ENCODE results near the gene ZNF350.

DNA sequence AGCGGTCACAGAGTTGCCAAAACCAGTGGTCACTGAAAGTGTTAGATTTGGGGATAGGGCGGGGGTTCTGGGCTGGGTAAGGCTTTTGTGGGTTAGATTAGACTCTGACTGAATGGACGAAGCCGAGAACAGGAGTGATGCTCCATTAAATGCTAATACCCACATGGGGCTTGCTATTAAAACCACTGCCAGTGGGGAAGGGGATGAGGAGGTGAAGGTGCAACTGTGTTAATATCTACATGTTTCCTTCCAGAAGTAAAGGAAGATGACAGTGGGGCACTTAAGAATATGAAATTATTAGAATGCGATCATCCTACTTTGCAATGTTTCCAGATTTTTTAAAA lies 42.1 kb upstream of the ZNF350 start:
- TF ChIP-seq, protein P1, sequence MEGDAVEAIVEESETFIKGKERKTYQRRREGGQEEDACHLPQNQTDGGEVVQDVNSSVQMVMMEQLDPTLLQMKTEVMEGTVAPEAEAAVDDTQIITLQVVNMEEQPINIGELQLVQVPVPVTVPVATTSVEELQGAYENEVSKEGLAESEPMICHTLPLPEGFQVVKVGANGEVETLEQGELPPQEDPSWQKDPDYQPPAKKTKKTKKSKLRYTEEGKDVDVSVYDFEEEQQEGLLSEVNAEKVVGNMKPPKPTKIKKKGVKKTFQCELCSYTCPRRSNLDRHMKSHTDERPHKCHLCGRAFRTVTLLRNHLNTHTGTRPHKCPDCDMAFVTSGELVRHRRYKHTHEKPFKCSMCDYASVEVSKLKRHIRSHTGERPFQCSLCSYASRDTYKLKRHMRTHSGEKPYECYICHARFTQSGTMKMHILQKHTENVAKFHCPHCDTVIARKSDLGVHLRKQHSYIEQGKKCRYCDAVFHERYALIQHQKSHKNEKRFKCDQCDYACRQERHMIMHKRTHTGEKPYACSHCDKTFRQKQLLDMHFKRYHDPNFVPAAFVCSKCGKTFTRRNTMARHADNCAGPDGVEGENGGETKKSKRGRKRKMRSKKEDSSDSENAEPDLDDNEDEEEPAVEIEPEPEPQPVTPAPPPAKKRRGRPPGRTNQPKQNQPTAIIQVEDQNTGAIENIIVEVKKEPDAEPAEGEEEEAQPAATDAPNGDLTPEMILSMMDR (IDR thresholded peaks at IDR 0.05), result no peak
- TF ChIP-seq ZFX (IDR thresholded peaks at IDR 0.05; ENCODE audit: borderline replicate concordance), result no peak

All from 22Rv1 (cell line).